ENCODE results near the gene ZNRD2.

DNA sequence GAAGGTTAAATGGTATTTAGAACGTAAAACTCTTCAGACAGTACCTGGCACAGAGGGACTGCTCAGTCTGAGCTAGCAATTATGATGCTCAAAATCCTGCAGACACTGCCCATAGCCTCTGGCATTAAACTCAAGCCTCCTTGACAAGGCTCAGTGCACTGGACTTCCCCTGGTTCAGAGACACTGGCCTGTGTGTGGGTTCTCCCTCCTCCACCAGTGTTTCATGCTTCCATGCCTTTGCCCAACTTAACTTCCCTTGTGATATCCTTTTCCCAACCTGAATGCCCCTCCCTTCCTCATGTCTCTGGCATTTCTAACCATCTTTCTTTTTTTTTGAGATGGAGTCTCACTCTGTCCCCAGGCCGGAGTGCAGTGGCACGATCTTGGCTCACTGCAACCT lies 21.2 kb upstream of the ZNRD2 start:
- TF ChIP-seq HOXA7 (CRISPR knock-in tag; IDR thresholded peaks at IDR 0.05; ENCODE audit: borderline replicate concordance) = no peak
- TF ChIP-seq, protein P1, sequence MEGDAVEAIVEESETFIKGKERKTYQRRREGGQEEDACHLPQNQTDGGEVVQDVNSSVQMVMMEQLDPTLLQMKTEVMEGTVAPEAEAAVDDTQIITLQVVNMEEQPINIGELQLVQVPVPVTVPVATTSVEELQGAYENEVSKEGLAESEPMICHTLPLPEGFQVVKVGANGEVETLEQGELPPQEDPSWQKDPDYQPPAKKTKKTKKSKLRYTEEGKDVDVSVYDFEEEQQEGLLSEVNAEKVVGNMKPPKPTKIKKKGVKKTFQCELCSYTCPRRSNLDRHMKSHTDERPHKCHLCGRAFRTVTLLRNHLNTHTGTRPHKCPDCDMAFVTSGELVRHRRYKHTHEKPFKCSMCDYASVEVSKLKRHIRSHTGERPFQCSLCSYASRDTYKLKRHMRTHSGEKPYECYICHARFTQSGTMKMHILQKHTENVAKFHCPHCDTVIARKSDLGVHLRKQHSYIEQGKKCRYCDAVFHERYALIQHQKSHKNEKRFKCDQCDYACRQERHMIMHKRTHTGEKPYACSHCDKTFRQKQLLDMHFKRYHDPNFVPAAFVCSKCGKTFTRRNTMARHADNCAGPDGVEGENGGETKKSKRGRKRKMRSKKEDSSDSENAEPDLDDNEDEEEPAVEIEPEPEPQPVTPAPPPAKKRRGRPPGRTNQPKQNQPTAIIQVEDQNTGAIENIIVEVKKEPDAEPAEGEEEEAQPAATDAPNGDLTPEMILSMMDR (tag by site-specific recombination; IDR thresholded peaks at IDR 0.05) = no peak
